PC-3 (cell line): ENCODE measurements around the gene ABHD18.

ENCODE experiments used
- EZH2 ChIP-seq: fragments of 300-600 bp; sonication (generic); IDR thresholded peaks from one replicate; pipeline ENCODE4 v1.6.1; 2017; ENCODE audit warnings: antibody characterized with exemption, mild to moderate bottlenecking, low read length; ENCODE audit not compliant: unreplicated experiment
- EZH2phosphoT487 ChIP-seq: fragments of 300-600 bp; sonication (generic); IDR thresholded peaks from 2 replicates; pipeline ENCODE4 v1.6.1; 2018; ENCODE audit warnings: mild to moderate bottlenecking, antibody characterized with exemption, low read length, borderline replicate concordance
- TF ChIP-seq, protein P1 (sequence below): fragments of 300-600 bp; sonication (generic); conservative IDR thresholded peaks from 2 replicates; pipeline ENCODE4 v1.5.1; 2017; ENCODE audit warnings: antibody characterized with exemption, low read depth, mild to moderate bottlenecking, low read length

DNA sequence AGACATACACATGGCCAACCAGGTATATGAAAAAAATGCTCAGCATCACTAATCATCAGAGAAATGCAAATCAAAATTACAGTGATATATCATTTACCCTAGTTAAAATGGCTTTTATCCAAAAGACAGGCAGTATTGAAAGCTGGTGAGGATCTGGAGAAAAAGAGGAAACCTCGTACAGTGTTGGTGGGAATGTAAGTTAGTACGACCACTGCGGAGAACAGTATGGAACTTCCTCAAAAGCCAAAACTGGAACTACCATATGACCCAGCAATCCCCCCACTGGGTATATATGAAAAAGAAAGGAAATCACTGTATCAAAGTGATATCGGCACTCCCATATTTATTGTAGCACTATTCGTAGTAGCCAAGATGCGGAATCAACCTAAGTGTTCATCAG, 23.4 kb downstream of the ABHD18 start:
- TF ChIP-seq, protein P1, sequence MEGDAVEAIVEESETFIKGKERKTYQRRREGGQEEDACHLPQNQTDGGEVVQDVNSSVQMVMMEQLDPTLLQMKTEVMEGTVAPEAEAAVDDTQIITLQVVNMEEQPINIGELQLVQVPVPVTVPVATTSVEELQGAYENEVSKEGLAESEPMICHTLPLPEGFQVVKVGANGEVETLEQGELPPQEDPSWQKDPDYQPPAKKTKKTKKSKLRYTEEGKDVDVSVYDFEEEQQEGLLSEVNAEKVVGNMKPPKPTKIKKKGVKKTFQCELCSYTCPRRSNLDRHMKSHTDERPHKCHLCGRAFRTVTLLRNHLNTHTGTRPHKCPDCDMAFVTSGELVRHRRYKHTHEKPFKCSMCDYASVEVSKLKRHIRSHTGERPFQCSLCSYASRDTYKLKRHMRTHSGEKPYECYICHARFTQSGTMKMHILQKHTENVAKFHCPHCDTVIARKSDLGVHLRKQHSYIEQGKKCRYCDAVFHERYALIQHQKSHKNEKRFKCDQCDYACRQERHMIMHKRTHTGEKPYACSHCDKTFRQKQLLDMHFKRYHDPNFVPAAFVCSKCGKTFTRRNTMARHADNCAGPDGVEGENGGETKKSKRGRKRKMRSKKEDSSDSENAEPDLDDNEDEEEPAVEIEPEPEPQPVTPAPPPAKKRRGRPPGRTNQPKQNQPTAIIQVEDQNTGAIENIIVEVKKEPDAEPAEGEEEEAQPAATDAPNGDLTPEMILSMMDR, result no peak
- TF ChIP-seq EZH2phosphoT487 (no peak), EZH2 (no peak)
